Measurements from ENCODE around the gene HLA-F.

Gene HLA-F

DNA sequence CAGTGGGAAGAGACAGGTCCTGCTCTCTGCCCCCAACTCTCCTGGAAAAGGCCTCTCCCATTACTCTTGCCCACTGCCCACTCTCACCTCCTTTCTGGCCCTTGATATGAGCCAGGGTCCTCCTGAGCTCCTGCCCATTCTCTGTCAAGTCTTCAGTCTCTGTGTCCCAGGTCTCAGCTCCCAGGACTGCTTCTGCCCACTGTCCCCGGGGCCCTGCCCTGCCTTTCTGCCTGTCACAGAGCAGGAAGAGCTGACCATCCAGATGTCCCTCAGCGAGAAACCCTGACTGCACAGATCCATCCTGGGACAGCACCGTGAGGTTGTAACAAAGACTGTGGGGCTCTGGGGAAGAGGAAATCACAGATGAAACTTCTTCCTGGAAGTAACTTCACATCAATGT is 22.2 kb downstream of the HLA-F start:
- Histone ChIP-seq H3K27me3 (ENCODE audit: insufficient read depth, poor library complexity, severe bottlenecking) (no peaks in the 10 kb centered on the region), H3K36me3 (ENCODE audit: low read depth) (peaks cover 17% of the 10 kb centered on the region), H3K4me3 (ENCODE audit: severe bottlenecking) (no peak overlapping the region), H3K9me3 (ENCODE audit: severe bottlenecking) (no peaks in the 10 kb centered on the region), H3K27ac (ENCODE audit: poor library complexity, severe bottlenecking) (no peak overlapping the region), H3K4me1 (ENCODE audit: insufficient read depth, poor library complexity, severe bottlenecking) (no peaks in the 10 kb centered on the region)
- no peak for DNase-seq (ENCODE audit: low spot score)
- TF ChIP-seq, protein P1, sequence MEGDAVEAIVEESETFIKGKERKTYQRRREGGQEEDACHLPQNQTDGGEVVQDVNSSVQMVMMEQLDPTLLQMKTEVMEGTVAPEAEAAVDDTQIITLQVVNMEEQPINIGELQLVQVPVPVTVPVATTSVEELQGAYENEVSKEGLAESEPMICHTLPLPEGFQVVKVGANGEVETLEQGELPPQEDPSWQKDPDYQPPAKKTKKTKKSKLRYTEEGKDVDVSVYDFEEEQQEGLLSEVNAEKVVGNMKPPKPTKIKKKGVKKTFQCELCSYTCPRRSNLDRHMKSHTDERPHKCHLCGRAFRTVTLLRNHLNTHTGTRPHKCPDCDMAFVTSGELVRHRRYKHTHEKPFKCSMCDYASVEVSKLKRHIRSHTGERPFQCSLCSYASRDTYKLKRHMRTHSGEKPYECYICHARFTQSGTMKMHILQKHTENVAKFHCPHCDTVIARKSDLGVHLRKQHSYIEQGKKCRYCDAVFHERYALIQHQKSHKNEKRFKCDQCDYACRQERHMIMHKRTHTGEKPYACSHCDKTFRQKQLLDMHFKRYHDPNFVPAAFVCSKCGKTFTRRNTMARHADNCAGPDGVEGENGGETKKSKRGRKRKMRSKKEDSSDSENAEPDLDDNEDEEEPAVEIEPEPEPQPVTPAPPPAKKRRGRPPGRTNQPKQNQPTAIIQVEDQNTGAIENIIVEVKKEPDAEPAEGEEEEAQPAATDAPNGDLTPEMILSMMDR (IDR thresholded peaks at IDR 0.05; ENCODE audit: poor library complexity, severe bottlenecking), result no peak
- ATAC-seq (ENCODE audit: low read depth), result no peak

DNA sequence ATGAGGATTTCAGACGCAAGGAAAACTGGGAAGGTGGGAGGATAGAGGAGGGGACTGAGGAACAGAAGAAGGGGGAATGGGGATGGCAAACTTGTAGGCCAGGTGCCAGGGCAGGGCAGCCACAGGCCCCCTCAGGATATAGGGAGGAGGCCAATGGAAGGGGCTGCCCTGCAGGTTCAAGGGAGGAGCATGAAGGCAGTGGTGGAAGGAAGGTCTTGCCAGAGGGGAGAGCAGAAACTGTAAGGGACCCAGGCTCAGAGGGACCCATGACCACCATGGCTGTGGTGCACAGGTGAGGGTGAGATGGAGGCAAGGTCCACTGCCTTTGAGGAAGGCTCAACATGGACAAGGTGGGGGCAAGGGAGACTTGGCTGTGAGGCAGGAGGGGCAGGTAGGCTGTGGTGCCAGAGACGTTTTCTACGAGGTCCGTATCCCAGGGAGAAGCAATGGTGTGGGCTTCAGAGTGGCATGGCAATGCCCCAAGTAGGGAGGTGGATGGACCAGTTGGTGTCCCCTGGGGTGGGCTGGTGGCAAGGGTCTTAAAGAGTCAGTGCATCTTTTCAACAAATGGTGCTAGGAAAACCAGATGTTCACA is 22.7 kb downstream of the HLA-F start:
- ATAC-seq (ENCODE audit: low read depth) (no peak), DNase-seq (ENCODE audit: low spot score) (no peak)
- Histone ChIP-seq H3K27ac (ENCODE audit: poor library complexity, severe bottlenecking) (no peak overlapping the region), H3K36me3 (ENCODE audit: low read depth) (peaks cover 17% of the 10 kb centered on the region), H3K9me3 (ENCODE audit: severe bottlenecking) (no peaks in the 10 kb centered on the region), H3K4me3 (ENCODE audit: severe bottlenecking) (no peak overlapping the region), H3K27me3 (ENCODE audit: insufficient read depth, poor library complexity, severe bottlenecking) (no peaks in the 10 kb centered on the region), H3K4me1 (ENCODE audit: insufficient read depth, poor library complexity, severe bottlenecking) (no peaks in the 10 kb centered on the region)
- TF ChIP-seq, protein P1 (IDR thresholded peaks at IDR 0.05; ENCODE audit: poor library complexity, severe bottlenecking), result no peak

DNA sequence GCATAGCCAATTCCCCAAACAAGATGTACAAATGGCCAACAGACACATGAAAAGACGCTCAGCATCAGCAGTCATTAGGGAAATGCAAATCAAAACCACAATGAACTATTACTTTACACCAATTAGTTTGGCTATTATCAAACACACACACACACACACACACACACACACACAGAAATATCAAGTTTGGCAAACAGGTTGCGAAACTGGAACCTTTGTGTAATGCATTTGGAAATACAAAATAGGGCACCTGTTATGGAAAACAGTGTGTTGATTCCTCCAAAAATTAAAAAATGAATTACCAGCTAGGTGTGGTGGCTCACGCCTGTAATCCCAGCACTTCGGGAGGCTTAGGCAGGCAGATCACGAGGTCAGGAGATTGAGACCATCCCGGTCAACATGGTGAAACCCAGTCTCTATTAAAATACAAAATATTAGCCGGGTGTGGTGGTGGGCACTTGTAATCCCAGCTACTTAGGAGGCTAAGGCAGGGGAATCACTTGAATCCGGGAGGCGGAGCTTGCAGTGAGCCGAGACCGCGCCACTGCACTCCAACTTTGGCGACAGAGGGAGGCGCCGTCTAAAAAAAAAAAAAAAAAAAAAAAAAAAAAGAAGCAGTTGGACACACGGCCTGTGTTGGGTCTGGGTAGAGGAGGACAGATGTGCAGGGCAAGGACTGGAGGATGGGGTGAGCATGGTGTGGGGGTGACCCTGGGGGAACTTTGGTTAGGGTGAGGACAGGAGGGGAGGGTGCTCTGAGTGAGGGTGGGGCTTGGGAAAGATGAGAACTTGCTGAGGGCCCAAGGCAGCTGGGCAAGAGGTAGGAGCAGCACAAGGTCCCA is 23.8 kb downstream of the HLA-F start:
- Histone ChIP-seq H3K4me1 (ENCODE audit: insufficient read depth, poor library complexity, severe bottlenecking) (no peaks in the 10 kb centered on the region), H3K4me3 (ENCODE audit: severe bottlenecking) (peak overlapping the region; percentile 52), H3K27ac (ENCODE audit: poor library complexity, severe bottlenecking) (no peak overlapping the region), H3K27me3 (ENCODE audit: insufficient read depth, poor library complexity, severe bottlenecking) (no peaks in the 10 kb centered on the region), H3K9me3 (ENCODE audit: severe bottlenecking) (no peaks in the 10 kb centered on the region), H3K36me3 (ENCODE audit: low read depth) (peaks cover 17% of the 10 kb centered on the region)
- TF ChIP-seq, protein P1 (IDR thresholded peaks at IDR 0.05; ENCODE audit: poor library complexity, severe bottlenecking), result no peak
- DNase-seq (ENCODE audit: low spot score), result no peak
- ATAC-seq (ENCODE audit: low read depth), result no peak

DNA sequence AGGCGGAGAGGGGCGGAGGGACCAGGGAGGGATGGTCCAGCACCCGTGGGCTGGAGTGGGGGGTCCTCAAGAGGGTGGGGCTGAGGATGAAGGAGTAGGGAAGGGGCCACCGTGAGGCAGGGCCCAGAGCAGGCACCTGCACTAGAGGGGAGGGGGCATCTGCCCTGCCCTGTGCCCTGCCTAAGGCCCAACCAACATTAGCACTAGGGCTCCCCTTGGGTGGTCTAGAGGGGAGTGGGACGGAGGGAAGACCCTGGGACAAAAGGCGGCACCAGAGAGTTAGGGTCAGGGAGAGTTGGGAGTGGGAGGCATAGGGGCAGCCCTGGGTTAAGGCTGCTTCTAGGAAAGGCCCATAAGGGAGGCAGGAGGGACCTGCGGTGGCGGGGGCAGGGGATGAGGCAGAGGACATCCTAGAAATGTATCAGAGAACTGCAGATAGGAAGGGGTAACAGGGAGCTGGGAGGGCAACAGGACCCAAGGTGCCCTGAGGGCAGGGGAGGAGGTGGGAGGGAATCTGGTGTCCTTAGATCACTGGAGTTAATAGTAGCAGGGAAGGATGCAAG is 24.5 kb downstream of the HLA-F start:
- no peaks in the 10 kb centered on the region for H3K9me3 ChIP-seq (ENCODE audit: severe bottlenecking)
- TF ChIP-seq, protein P1 (IDR thresholded peaks at IDR 0.05; ENCODE audit: poor library complexity, severe bottlenecking), result no peak
- H3K36me3 ChIP-seq (ENCODE audit: low read depth), result peaks cover 17% of the 10 kb centered on the region
- no peaks in the 10 kb centered on the region for H3K4me1 ChIP-seq (ENCODE audit: insufficient read depth, poor library complexity, severe bottlenecking)
- ATAC-seq (ENCODE audit: low read depth) (no peak), DNase-seq (ENCODE audit: low spot score) (no peak)
- no peaks in the 10 kb centered on the region for H3K27me3 ChIP-seq (ENCODE audit: insufficient read depth, poor library complexity, severe bottlenecking)
- H3K4me3 ChIP-seq (ENCODE audit: severe bottlenecking), result peak overlapping the region; percentile 52
- H3K27ac ChIP-seq (ENCODE audit: poor library complexity, severe bottlenecking), result peak overlapping the region; percentile 42

Measured in RWPE2 (cell line).